Hepatocyte (in vitro differentiated cells): ENCODE data around the gene CPLX1.

ENCODE experiments used
- EZH2 ChIP-seq: fragments of 200-600 bp; sonication (generic); IDR thresholded peaks from 2 replicates; pipeline ENCODE4 v1.6.1; 2016; ENCODE audit warnings: antibody characterized with exemption, mild to moderate bottlenecking, borderline replicate concordance
- TF ChIP-seq, protein P1 (sequence below): fragments of 200-600 bp; sonication (generic); IDR thresholded peaks from 2 replicates; pipeline ENCODE4 v1.5.1; 2016; ENCODE audit warnings: antibody characterized with exemption, mild to moderate bottlenecking; ENCODE audit not compliant: poor library complexity

DNA sequence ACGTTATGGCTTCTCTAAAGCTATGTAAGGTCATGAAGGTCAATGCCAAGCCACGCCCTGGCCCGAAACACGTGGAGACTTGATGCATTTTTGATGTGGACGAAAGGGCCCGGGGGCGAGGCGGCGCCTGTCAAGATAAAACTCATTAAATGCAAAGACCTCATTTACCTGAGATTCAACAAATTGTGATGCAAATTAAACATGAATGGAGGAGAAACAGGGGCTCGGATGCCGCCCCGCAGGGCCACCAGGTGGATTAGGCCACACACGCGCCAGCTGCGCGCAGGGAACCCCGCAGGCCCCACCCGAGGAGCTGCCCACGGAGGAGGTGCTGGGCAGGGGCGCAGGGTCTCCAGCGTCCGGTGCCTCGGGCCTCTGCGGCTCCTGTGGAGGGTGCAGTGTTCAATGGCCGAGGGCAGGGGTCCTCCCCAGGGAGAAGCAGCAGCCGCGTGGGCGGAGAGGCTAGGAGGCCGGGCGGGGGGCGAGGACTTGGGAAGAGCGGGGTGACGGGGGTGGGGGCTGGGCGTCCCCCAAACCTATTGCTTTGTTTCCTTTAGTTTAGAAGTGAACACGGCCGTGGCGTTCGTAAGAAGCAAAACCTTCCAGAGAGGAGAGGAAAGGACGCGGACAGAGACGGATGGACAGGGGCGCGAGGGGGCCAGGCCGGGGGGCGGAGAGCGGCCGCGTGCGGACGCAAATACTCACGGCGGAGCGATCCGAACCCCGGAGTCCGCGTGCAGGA lies 40.4 kb downstream of the CPLX1 start:
- TF ChIP-seq EZH2: no peak
- TF ChIP-seq, protein P1, sequence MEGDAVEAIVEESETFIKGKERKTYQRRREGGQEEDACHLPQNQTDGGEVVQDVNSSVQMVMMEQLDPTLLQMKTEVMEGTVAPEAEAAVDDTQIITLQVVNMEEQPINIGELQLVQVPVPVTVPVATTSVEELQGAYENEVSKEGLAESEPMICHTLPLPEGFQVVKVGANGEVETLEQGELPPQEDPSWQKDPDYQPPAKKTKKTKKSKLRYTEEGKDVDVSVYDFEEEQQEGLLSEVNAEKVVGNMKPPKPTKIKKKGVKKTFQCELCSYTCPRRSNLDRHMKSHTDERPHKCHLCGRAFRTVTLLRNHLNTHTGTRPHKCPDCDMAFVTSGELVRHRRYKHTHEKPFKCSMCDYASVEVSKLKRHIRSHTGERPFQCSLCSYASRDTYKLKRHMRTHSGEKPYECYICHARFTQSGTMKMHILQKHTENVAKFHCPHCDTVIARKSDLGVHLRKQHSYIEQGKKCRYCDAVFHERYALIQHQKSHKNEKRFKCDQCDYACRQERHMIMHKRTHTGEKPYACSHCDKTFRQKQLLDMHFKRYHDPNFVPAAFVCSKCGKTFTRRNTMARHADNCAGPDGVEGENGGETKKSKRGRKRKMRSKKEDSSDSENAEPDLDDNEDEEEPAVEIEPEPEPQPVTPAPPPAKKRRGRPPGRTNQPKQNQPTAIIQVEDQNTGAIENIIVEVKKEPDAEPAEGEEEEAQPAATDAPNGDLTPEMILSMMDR: no peak
